GM19455 (cell line): Measurements from ENCODE around the gene ADAM11.

Experiments used
- ATAC-seq: cut with Tn5 transposase; IDR thresholded peaks from one replicate; pipeline ENCODE4 v1.9.1; 2021; ENCODE audit not compliant: unreplicated experiment

The ADAM11 gene

DNA sequence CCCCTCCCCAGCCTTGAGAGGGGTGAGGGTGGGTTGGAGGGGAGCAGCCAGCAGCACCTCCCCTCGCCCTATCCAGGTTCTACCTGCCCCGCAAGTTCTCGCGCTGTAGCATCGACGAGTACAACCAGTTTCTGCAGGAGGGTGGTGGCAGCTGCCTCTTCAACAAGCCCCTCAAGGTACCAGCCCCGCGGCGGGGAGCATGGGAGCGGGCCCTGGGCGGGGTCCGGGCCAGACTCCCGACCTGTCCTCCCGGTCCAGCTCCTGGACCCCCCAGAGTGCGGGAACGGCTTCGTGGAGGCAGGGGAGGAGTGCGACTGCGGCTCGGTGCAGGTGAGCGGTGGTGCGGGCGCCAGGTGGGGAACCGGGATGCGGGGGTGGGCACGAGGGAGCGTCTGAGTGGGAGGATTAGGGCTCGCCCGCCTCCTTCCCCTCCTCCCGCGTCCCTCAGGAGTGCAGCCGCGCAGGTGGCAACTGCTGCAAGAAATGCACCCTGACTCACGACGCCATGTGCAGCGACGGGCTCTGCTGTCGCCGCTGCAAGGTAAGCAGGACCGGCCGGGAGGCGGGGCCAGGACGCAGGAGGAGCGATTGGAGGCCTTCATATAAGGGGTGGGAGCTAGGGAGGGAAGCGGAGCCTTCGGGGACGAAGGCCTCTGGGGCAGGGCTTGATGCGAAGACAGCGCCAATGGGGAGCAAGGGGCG, 16.5 kb downstream of the ADAM11 start:
- ATAC-seq: peak; percentile 83

DNA sequence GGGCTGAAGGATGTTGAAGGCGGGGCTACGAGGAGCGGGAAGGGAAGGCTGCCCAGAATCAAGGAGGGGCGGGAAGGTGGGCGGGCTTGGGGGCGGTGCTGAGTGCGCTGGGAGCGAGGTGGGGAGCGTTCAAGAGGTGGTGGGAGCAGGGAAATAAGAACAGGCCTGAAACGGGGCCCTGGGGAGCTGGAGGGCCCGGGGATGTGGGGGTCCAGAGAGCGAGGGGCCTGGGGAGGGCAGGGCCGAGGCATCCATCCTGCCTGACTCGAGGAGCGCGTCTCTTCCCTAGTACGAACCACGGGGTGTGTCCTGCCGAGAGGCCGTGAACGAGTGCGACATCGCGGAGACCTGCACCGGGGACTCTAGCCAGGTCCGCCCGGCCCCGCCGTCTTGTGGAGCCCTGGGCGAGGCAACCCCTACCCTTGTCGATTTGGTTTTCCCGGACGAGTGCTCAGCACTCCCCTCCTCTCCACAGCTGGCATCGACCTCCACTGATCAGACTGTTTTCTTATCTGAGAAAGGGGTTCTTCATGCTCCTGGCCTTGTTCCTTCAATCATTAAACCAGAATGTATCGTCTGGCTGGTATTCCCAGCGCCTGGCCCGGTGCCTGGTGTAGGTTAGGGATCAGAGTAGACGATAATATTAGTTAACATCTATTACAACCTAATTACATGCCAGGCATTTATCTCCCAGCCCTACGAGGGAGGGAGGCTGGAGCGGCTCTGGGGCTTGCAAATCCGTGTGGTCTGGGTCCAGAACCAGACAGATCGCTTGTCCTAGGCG, 17.2 kb downstream of the ADAM11 start:
- ATAC-seq: peak; percentile 25

DNA sequence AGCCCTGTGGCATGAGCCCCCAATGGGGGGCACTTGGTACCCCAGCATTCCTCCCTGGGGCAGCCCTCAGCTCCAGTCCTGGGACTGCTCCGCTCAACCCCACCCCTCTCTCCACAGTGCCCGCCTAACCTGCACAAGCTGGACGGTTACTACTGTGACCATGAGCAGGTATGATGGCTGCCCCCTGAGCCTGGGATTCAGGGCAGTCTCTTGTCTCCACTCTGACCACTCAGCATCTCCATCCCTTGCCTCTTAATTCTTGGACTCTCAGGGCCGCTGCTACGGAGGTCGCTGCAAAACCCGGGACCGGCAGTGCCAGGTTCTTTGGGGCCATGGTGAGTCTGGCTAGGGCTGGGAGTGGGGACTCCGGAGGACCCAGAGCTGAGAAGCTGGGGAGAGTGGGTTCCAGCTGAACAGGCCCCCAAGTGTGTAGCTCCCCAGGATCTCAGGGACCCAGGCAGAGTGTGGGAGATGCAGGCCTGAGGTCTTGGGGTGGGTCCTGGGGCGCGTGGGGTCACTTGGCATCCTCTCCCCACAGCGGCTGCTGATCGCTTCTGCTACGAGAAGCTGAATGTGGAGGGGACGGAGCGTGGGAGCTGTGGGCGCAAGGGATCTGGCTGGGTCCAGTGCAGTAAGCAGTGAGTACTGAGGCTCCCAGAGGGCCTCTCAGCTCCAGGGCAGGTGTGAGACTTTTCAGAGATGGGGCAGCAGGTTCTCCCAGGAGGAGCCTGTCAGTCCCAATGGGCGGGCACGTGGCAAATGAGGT, 18.0 kb downstream of the ADAM11 start:
- no peak for ATAC-seq

DNA sequence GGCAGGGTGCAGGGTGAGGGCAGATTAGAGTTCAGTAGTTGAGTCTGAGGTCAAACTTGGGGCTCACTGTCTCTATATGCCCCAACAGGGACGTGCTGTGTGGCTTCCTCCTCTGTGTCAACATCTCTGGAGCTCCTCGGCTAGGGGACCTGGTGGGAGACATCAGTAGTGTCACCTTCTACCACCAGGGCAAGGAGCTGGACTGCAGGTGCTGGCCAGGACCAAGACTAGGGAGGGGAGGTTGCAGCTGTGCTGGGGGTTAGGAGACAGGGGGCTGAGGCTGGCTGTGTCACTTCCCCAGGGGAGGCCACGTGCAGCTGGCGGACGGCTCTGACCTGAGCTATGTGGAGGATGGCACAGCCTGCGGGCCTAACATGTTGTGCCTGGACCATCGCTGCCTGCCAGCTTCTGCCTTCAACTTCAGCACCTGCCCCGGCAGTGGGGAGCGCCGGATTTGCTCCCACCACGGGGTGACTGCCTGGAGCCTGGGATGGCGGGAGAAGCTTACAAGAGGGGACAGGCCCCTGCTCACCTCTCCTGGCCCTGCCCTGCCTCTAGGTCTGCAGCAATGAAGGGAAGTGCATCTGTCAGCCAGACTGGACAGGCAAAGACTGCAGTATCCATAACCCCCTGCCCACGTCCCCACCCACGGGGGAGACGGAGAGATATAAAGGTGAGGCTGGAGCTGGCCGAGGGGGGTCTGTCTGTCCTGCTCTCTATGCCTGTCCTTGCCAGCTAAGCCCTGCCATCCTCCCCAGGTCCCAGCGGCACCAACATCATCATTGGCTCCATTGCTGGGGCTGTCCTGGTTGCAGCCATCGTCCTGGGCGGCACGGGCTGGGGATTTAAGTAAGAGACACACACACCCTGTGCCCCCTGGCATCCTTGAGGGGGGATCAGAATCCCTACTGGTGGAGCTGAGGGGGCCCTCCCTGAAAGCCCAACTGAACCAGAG, 18.9 kb downstream of the ADAM11 start:
- no peak for ATAC-seq

DNA sequence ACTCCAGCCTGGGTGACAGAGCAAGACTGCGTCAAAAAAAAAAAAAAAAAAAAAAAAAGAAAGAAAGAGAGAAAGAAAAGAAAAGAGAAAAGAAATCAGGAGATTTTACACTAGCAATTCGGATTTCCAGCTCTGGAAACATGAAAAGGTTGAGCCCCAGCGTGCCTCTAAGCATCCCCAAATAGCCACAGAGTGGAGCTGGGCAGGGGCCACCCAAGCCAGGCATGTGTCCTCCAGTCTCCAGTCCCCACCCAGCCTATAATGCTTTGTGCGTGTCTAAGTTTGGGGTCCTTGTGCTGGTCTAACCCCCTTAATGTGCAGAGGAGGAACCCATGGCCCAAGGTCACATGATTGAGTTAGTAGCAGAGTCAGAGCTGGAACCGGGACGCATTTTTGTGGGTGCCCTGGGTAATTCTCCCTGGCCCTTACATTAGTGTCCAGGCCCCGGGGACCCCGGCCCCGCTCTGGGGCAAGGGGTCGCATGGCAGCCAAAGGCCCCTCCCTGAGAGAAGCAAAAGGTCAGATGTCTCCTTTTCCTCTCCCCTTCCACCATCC, 19.9 kb downstream of the ADAM11 start:
- no peak for ATAC-seq

DNA sequence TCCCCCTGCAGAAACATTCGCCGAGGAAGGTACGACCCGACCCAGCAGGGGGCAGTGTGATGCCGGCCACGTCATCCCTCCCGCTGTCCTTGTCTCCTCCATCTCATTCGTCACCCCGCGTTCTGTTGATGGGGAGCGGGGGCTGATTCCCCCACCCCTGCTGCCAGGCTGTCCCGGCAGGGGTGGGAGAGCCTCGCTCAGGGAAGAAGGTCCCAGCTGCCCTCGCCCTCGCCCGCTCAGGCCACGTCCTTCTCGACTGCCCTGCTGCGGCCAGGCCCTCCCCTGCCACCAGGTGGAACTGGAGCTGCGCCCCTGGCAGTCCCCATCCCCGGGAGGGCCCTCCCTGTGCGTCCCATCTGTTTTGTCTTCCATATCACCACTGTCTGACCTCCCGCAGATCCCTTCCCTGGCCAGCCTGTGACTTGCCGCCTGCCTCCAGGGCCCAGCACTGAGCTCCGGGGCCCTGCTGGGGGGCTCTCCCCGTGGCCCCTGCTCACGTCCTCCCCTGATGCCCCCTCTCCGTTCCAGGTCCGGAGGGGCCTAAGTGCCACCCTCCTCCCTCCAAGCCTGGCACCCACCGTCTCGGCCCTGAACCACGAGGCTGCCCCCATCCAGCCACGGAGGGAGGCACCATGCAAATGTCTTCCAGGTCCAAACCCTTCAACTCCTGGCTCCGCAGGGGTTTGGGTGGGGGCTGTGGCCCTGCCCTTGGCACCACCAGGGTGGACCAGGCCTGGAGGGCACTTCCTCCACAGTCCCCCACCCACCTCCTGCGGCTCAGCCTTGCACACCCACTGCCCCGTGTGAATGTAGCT, 20.6 kb downstream of the ADAM11 start:
- ATAC-seq: no peak

DNA sequence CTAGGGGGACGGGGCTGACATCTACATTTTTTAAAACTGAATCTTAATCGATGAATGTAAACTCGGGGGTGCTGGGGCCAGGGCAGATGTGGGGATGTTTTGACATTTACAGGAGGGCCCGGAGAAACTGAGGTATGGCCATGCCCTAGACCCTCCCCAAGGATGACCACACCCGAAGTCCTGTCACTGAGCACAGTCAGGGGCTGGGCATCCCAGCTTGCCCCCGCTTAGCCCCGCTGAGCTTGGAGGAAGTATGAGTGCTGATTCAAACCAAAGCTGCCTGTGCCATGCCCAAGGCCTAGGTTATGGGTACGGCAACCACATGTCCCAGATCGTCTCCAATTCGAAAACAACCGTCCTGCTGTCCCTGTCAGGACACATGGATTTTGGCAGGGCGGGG, 21.4 kb downstream of the ADAM11 start:
- ATAC-seq: no peak

DNA sequence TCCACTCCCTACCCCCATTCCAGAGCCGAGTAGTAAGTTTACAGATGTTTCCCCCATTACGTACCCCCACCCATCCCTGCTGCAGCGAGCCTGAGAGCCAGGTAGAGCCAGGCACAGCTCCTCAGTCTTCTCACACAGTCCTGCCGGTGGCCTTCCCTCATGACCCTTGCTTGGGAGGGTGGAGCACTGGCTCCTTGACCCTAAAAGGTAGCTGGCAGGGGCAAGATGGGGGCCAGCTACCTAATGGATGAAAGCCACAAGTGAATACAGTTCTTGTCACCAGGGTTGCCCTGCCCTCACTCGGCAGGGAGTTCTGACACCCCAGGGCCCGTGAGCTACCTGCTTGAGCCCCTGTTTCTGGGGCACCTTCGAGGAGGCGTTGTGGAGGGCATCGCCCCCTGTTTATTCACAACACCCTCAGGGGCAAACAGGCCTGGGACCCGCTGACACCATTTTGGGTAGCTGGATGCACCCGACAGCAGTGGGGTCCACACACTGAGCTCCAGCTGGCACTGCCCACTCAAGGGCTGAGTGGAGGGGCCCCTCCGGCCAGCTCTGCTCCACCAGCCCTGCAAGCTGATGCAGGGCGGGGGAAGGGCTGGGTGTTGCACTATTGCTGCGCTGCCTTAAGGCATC, 22.2 kb downstream of the ADAM11 start:
- no peak for ATAC-seq

DNA sequence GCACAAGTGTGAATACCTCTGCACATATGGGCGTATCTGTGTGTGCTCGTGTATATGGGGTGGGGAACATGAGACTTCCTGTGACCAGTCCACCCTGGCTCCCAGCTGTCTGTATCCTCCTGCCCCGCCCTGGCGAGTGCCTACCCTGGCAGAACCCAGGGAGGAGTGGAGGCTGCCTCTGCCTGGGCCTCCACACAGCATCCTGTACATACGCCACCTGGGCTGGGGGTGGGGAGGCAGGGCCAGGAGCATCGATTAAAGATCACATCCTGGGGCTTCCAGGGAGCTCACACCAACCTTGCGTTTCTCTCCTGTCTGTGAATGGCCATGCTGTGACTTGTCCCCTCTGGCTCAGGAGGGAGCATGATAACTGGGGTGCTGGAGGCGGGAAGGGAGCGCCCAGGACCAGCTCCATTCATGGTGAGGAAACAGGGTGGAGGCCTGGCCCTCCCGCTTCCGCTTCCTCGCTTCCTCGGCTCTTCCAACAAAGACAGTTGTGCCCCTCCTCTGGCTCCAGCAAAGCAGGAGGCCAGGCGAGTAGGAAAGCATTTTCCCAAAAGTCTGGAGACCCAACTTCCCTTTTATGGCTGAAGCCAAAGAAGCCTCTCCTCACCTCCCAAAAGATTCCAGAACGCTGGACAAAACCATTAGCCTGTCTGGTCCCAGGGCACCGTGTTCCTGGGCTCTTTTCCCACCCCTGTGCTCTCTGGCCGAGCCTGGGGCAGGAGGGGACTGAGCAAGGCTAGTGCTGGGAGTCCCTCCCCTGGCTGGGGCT, 22.9 kb downstream of the ADAM11 start:
- no peak for ATAC-seq

DNA sequence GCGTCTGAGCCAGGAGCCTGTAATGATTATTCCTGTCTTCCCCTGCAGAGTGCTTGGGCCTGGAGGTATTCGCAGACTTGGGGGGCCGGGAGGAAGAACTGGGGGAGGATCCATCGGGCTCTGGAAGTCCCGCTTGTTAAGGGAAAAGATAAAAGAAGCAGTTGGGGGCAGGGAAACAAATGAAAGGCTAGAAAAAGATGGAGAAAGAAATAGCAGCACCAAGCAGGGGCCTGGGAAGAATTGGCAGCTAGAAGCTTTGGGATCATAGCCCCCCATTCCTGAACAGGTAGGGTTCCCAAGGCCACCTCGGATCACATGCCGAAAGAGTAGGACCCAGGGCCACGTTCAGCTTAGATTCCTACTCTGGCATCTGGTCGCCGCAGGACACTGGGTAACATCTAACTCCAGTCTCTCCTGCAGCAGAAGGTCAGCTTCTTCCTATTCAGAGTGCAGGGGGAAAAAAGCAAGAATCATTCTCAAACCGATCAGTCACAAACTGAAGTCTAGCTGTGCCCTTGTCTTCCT, 23.6 kb downstream of the ADAM11 start:
- ATAC-seq: no peak

DNA sequence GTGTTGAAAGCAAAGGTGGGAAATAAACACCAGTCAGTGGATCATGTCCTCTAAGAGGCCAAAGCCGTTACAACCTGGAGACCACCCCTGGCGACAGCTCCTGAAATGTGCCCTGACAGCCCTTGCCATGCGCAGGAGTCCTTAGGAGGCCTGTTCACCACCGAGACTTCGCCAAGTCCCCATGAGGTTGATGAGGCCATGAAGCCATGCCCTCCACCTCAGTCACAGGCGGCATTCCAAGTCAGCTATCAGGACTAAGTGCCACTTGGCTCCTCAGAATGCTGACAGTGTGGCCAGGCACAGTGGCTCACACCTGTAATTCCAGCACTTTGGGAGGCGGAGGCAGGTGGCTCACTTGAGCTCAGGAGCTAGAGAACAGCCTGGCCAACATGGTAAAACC, 27.1 kb downstream of the ADAM11 start:
- no peak for ATAC-seq

DNA sequence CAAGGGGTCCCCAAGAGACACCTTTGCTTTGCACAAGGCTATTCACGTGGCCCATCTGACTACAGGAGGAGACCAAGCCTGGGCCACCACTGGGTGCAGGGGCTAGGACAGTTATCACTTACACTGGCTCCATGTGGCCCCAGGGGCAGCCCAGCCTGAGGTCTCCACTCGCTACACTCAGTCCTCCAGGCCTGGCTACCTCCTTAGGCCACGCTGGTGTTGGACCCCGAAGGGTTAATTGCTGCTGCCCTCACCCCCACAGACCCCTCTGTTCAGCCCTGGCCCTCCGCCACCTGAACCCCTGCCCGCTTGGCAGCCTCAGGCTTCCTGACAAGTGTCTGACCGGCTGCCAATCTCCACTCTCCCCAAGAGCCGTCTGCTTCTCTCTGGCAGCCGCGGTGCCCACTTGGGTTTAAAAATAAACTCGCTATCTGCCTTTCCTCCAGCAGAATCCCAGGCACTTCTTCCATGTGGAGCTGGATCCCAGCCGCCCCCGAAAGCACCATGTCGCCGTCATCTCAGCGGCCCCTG, 27.8 kb downstream of the ADAM11 start:
- no peak for ATAC-seq

DNA sequence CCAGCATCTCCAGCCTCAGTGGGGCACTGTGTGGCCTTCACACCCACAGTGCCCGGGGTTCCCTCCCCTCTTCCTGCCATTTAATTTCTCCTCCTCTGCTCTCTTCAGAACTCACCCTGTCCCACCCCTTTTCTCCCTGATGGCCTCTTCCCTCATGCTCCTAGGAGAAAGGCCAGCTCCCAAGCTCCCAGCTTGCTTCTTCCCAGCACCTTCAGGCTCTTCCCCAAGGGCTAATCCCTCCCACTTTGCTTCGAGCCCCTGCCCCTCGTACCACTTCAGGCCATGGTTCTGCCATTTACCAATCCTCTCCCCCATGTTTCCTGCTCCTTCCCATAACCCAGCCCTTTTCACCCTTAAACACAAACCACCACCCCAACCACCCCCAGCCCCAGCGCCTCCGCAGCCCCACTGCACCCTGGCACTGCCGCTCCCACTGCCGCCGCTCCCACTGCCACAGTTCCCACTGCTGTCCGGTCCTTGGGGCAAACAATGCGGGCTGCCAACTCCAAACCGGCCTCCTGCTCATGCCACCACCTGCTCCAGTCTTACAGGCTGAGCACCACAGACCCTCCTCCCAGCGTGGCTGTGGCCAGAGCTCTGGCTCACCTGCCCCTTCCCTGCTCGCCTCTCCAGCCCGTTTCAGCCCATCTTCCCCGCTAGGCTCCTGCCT, 28.6 kb downstream of the ADAM11 start:
- ATAC-seq: no peak

DNA sequence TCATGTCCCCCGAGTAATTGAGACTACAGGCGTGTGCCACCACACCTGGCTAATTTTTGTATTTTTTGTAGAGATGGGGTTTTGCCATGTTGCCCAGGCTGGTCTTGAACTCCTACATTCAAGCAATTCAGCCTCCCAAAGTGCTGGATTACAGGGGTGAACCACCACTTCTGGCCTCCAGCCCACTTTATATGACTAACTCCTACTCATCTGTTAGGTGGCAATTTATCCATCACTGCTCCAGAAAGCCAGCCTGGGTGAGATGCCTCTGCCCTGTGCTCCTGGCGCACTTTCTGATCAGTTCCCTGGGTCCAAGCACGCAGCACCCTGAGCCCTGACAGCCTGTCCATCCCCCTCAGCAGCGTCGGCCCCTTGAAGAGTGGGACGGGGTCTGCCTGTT, 29.4 kb downstream of the ADAM11 start:
- ATAC-seq: no peak

DNA sequence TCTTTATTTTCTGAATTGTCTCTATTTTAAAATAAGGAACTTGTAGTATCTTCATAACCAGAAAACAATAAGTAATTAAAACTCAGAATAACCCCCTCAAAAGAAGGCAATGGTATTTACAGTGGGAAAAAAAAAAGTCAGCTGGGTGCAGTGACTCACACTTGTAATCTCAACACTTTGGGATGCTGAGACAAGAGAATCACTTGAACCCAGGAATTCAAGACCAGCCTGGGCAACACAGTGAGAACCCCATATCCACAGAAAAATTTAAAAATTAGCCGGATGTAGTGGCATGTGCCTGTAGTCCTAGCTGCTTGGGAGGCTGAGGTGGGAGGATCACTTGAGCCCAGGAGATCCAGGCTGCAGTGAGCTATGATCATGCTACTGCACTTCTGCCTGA, 33.5 kb downstream of the ADAM11 start:
- ATAC-seq: no peak

DNA sequence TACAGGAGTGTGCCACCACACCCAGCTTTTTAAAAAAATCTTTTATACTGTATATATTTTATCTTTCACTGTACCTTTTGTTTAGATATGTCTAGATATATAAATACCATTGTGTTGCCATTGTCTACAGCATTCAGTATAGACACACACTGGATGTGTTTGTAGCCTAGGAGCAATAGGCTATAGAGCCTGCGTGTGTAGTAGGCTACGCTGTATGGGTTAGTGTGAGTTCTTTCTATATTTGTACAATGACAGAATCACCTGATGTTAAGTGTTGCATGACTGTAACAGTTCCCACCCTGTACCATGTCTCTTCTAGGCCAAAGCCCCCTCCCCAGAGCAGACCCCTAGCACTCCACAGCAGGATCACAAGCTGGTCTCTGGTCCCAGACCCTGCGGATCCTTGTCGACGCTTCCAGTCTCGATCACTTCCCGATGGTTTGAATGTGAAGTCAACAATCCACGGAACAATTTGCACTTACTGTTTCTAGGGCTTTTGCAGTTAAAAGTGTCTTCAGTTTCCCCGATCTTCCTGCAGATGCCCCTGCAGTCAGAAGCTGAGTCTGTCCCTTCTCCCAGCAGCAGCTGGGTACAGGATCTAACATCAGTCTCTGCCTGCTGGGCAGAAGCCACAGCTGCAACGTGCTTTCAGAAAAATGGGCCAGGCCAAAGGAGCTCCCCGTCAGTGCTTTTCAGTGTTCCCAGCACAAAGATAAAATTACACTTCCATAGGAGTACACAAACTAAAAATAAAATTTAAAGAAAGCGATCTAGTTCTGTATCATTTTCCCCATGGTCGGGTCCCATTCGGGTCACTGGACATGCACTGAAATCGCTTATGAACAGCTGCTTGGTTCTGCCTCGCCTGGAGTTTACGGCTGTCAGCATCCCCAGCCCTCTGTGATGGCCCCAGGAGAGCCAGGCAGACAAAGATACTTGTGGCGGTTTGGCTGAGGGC, 35.4 kb downstream of the ADAM11 start:
- no peak for ATAC-seq
